B cell (primary cell): ENCODE data around the gene TENM3.

Source experiments
- CTCF ChIP-seq: fragments of 200-600 bp; IDR thresholded peaks from one replicate; pipeline ENCODE4 v1.8.0; 2022; ENCODE audit warnings: antibody characterized with exemption, mild to moderate bottlenecking
- EZH2 ChIP-seq: IDR thresholded peaks from 2 replicates; pipeline ENCODE4 v1.6.1; 2012; ENCODE audit warnings: borderline replicate concordance, low read depth, mild to moderate bottlenecking, moderate library complexity, low read length; ENCODE audit not compliant: insufficient read depth, poor library complexity, severe bottlenecking

DNA sequence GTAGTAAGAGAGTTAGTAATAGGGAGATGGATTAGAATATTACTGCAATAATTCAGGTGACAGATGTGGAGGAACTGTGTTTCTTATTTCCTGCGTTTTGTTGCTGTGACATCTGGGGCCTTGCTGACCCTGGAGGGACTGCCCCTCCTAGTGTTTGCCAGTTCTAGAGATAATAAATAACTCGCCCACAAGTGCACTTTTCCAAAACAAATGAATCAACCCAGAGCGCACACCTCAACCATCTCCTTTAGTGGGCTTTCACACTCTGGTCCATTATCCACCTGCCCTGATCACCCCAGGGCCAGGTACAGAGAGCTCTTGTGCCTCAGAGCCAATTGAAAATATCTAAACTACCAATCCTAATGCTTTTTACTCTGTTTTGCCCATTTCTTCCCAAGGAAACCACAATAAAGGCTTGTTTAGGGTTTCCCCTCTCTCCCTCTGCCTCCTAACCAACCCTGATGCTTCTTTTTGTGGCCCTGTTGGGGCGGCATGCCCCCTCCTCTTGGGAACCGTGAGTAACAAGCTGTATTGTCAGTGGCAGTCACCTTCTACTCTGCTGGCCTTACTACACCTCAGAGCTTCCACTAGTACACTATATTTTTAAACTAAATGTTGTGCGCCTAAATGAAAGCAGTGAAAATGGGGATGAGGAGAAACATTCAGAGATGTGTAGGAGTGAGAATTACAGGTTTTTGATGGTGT, 270.5 kb downstream of the TENM3 start:
- no peak for TF ChIP-seq CTCF
- TF ChIP-seq EZH2 = no peak
